Measurements from ENCODE around the gene SDR39U1.
"Not testable (repeated sequence)": the region's sequence is repeated elsewhere in the genome, so short reads cannot be mapped to it uniquely, and the experiment has no call there.

The SDR39U1 gene

DNA sequence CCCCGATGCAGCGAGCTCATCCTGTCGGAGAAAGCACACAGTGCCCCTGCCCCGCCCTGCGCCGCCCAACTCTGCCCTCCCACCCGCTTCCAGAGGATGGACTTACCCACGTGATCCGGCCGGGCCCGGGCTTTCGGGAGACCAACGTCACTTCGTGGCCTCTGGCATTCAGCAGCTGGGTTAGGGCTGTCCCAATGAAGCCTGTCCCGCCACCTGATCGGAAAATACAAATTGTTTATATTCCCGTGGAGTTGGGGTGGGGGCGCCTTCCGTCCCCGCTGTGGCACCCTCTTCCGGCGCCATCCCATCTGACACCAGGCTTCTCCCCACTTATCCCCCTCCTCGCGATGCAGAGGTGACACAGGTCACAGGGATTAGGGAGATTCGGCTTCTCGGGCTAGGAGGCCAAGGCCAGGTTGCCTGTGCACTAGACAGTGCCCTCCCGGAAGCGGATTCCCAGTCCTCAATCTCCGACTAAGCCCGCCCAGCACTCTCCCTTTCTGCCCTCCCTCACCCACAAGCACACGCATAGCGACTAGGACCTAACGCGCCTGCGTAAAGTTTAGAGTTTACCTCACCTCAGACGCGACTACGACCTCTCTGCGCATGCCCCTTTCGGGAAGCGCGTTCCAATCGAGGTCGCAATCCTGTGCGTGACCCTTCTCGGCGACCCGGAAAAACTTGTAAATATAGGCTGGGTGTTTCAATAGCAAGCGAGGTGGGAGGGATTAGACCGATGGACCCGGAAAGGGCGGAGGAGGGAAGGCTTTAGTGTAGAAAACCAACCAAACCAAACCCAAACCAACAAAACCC lies at the start of gene SDR39U1:
SDR39U1 (minus strand) TSS at position 537 of the 813 bp plus-strand sequence; CDS start at position 530, 7 bp downstream.
- in situ Hi-C loops (cut with HindIII; ENCODE audit: low pct_unique_long_range_greater_than_20kb, low sequenced_read_pairs): no loop called here
- DNase-seq (ENCODE audit: low read depth in 1 of 2, low spot score in 1 of 2): peak; percentile 81 to 98
- no peak for TF ChIP-seq JUND (IDR thresholded peaks at IDR 0.05; ENCODE audit: low read depth)

- DNase-seq (ENCODE audit: low read depth in 1 of 2, low spot score in 1 of 2); in situ Hi-C loops (cut with HindIII; ENCODE audit: low pct_unique_long_range_greater_than_20kb, low sequenced_read_pairs): not testable (repeated sequence)
Measured at GRCh38 chr14:24491586-24492408, 49.2 kb upstream of the SDR39U1 start.

DNA sequence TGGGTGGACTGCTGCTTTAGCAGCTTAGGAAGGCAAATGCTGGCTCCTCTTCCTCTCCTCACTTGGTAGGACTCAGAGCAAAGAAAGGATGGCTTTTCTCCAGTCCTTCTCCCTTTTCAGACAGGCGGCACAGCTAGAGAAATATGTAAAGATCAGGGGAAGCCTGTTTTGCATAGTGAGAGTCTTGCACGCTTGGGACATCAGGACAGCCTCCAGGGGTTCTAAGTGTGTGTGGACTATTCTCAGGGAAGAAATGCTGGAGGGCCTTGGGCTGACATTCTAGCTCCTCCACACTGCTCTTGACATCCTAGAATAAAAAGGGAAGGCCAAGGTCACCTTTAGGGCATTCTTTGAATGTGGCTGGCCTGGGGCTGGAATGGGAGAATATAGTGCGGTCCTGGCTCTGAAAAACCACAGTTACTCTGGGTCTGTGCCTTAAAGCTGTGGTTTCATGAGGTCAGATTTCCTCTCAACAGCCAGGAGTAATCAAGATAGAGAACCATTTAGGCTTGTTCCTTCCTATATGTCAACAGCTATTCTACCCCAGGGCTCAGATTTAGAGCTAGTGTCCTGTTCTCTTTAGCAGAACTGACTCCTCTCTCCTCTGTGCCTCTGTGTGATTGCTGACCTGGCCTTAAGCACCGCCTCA lies 41.2 kb upstream of the SDR39U1 start:
- DNase-seq (ENCODE audit: low read depth in 1 of 2, low spot score in 1 of 2): peak in 1 of 2 experiments; percentile 20
- in situ Hi-C loops (cut with HindIII; ENCODE audit: low pct_unique_long_range_greater_than_20kb, low sequenced_read_pairs): no loop called here
- no peak for TF ChIP-seq JUND (IDR thresholded peaks at IDR 0.05; ENCODE audit: low read depth)

GRCh38 chr14:24482699-24483303 lies 40.2 kb upstream of the SDR39U1 start:
- not testable (repeated sequence) for DNase-seq (ENCODE audit: low read depth in 1 of 2, low spot score in 1 of 2)

GRCh38 chr14:24481622-24482324 lies 39.2 kb upstream of the SDR39U1 start:
- no peak for TF ChIP-seq JUND (IDR thresholded peaks at IDR 0.05; ENCODE audit: low read depth)
- in situ Hi-C loops (cut with HindIII; ENCODE audit: low pct_unique_long_range_greater_than_20kb, low sequenced_read_pairs): no loop called here
- DNase-seq (ENCODE audit: low read depth in 1 of 2, low spot score in 1 of 2): peak; percentile 53 to 54

More at GRCh38 chr14:24482699-24483303, 40.2 kb upstream of the SDR39U1 start:
- in situ Hi-C loops (cut with HindIII; ENCODE audit: low pct_unique_long_range_greater_than_20kb, low sequenced_read_pairs): not testable (repeated sequence)

DNA sequence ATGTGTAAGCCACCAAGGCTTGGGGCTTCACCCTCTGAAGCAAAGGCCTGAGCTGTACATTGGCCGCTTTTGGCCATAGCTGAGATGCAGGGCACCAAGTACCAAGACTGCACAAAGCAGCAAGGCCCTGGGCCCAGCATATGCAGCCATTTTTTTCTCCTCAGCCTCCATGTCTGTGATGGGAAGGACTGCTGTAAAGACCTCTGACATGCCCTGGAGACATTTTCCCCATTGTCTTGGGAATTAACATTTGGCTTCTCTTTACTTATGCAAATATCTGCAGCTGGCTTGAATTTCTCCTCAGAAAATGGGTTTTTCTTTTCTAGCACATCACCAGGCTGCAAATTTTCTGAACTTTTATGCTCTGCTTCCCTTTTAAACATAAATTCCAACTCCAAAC lies 37.4 kb upstream of the SDR39U1 start:
- DNase-seq (ENCODE audit: low read depth in 1 of 2, low spot score in 1 of 2); in situ Hi-C loops (cut with HindIII; ENCODE audit: low pct_unique_long_range_greater_than_20kb, low sequenced_read_pairs): not testable (repeated sequence)

DNA sequence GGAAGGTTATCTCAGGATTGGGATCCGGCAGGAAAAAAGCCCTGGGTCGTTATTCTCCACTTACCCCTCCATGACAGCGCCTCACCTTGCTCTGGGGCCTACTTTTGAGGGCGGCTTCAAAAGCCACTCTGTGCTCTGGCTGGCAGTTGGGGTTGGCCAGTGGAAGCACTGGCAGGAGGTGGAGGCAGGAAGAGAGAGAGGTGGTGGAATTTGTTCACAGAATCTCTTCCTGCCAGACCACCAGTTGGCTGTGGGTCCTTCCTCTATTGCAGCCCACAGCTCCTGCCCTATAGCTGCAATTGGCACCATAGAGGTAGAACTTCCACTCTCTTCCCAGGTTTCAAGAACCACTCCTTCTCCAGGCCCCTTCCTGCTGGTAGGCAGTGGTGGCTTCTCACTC lies 32.7 kb upstream of the SDR39U1 start:
- in situ Hi-C loops (cut with HindIII; ENCODE audit: low pct_unique_long_range_greater_than_20kb, low sequenced_read_pairs): no loop called here
- DNase-seq (ENCODE audit: low read depth in 1 of 2, low spot score in 1 of 2): no peak
- no peak for TF ChIP-seq JUND (IDR thresholded peaks at IDR 0.05; ENCODE audit: low read depth)

DNA sequence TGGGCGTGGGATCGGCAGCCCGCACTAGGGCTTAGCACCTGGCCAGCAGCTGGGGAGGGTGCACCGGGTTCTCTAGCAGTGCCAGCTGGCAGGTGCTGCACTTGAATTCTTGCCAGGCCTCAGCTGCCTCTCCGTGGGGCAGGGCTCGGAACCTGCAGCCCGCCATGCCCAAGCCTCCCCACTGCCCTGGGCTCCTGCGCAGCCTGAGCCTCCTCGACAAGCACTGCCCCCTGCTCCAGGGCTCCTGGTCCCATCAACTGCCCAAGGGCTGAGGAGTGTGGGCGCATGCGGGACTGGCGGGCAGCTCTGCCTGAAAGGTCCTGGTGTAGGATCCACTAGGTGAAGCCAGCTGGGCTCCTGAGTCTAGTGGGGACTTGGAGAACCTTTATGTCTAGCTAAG lies 30.6 kb upstream of the SDR39U1 start:
- in situ Hi-C loops (cut with HindIII; ENCODE audit: low pct_unique_long_range_greater_than_20kb, low sequenced_read_pairs): no loop called here
- TF ChIP-seq JUND (IDR thresholded peaks at IDR 0.05; ENCODE audit: low read depth): no peak
- no peak for DNase-seq (ENCODE audit: low read depth in 1 of 2, low spot score in 1 of 2)

DNA sequence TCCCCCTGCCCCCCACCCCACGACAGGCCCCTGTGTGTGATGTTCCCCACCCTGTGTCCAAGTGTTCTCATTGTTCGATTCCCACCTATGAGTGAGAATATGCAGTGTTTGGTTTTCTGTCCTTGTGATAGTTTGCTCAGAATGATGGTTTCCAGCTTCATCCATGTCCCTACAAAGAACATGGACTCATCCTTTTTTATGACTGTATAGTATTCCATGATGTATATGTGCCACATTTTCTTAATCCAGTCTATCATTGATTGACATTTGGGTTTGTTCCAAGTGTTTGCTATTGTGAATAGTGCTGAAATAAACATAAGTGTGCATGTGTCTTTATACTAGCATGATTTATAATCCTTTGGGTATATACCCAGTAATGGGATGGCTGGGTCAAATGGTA lies 27.9 kb upstream of the SDR39U1 start:
- DNase-seq (ENCODE audit: low read depth in 1 of 2, low spot score in 1 of 2); in situ Hi-C loops (cut with HindIII; ENCODE audit: low pct_unique_long_range_greater_than_20kb, low sequenced_read_pairs): not testable (repeated sequence)

- in situ Hi-C loops (cut with HindIII; ENCODE audit: low pct_unique_long_range_greater_than_20kb, low sequenced_read_pairs): no loop called here
- DNase-seq (ENCODE audit: low read depth in 1 of 2, low spot score in 1 of 2): no peak
- TF ChIP-seq JUND (IDR thresholded peaks at IDR 0.05; ENCODE audit: low read depth): no peak
Measured at GRCh38 chr14:24465805-24466204, 23.2 kb upstream of the SDR39U1 start.

DNA sequence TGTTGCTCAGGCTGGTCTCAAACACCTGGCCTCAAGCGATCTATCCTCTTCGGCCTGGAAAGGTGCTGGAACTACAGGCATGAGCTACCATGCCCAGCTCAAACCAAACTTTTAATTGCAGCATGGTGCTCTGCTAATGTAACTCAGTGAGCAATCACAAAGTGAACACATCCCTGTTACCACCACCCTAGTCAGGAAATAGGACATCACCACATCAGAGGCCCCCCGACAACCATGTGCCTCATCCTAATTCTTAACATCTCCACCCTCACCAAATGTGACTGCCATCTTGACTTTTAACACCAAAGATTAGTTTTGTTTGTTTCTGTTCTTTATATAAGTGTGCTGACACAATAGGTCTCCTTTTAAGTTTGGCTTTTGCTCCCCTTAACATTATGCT lies 22.8 kb upstream of the SDR39U1 start:
- in situ Hi-C loops (cut with HindIII; ENCODE audit: low pct_unique_long_range_greater_than_20kb, low sequenced_read_pairs): no loop called here
- no peak for TF ChIP-seq JUND (IDR thresholded peaks at IDR 0.05; ENCODE audit: low read depth)
- no peak for DNase-seq (ENCODE audit: low read depth in 1 of 2, low spot score in 1 of 2)
